Stimulated activated memory B cell treated with anti-CD40 and anti-IgM and Interleukin-4, amounts not matched to agents 10 μg/mL and 1 μg/mL and 100 μg/mL, for 72 hours (primary cell): Measurements from ENCODE around the gene ZNRF1.
A peak's percentile ranks its signal among the peaks of the same experiment; 100 is the strongest.

Source experiments
- ATAC-seq: fragments of 150-1000 bp; cut with Tn5 transposase; 2 replicates; pipeline ENCODE4 v1.10.0; 2021
- H3K27ac Mint-ChIP-seq: one replicate; pipeline ENCODE4 v1.8.0; 2022; ENCODE audit warnings: mild to moderate bottlenecking, mixed read lengths
- H3K27me3 Mint-ChIP-seq: one replicate; pipeline ENCODE4 v1.8.0; 2022; ENCODE audit warnings: mixed read lengths
- H3K36me3 Mint-ChIP-seq: one replicate; pipeline ENCODE4 v1.8.0; 2022; ENCODE audit warnings: mixed read lengths
- H3K4me1 Mint-ChIP-seq: one replicate; pipeline ENCODE4 v1.8.0; 2022; ENCODE audit warnings: mixed read lengths
- H3K4me3 Mint-ChIP-seq: one replicate; pipeline ENCODE4 v1.8.0; 2022; ENCODE audit warnings: mild to moderate bottlenecking, moderate library complexity, mixed read lengths
- H3K9me3 Mint-ChIP-seq: one replicate; pipeline ENCODE4 v1.8.0; 2022; ENCODE audit warnings: mixed read lengths

ZNRF1 gene

DNA sequence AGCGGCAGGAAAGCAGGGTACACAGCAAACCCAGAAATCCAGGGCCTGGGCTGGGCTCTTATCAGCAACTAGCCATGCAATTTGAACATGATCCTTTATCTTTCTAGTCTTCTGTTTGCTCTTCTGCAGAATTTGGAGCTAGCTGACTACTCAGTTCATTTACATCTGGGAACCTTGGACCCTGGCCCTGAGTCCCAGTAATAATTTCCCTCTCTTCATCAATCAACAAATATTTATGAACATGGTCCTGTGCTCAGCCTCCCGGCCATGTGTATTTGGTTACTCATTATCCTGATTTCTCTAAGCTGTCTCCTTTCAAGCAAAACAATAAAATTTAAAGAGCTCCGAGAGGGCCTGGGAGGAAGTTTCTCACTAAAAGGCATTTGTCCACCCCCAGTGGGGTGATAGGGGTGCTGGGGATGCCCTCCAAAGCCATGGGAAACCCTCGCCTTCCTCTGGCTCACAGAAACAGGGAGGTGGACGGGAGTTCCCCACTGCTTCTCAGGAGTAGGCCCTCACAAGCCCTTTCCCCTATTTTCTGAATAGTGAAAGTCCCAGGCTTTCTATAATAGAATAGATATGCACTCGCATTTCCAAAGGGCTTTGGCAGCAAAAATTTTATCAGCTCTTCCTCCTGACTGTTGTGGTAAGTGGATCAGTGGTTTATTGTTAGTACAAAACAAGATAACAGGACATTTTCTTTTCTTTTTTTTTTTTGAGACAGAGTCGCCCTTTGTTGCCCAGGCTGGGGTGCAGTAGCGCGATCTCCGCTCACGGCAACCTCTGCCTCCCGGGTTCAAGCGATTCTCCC, 7.0 kb upstream of the ZNRF1 start:
- peaks cover 25% of the 10 kb centered on the region for H3K27me3 Mint-ChIP-seq
- no peak overlapping the region for H3K4me3 Mint-ChIP-seq
- no peaks in the 10 kb centered on the region for H3K9me3 Mint-ChIP-seq
- no peaks in the 10 kb centered on the region for H3K36me3 Mint-ChIP-seq
- ATAC-seq: no peak
- H3K4me1 Mint-ChIP-seq: no peaks in the 10 kb centered on the region
- H3K27ac Mint-ChIP-seq: no peak overlapping the region

- Mint-ChIP-seq H3K36me3 (no peaks in the 10 kb centered on the region), H3K27ac (no peak overlapping the region), H3K4me1 (peaks cover 19% of the 10 kb centered on the region), H3K27me3 (peaks cover 43% of the 10 kb centered on the region), H3K9me3 (no peaks in the 10 kb centered on the region), H3K4me3 (no peak overlapping the region)
- no peak for ATAC-seq
Measured at GRCh38 chr16:74995986-74996385, 2.8 kb upstream of the ZNRF1 start.

GRCh38 chr16:74997042-74997491, 1.8 kb upstream of the ZNRF1 start:
- Mint-ChIP-seq H3K4me3 (no peak overlapping the region), H3K36me3 (no peaks in the 10 kb centered on the region), H3K4me1 (peaks cover 21% of the 10 kb centered on the region), H3K9me3 (no peaks in the 10 kb centered on the region), H3K27me3 (peaks cover 48% of the 10 kb centered on the region), H3K27ac (no peak overlapping the region)
- no peak for ATAC-seq

GRCh38 chr16:74999219-74999608, 390 bp downstream of the ZNRF1 start:
- Mint-ChIP-seq H3K4me3 (peak overlapping the region; percentile 75), H3K4me1 (peaks cover 21% of the 10 kb centered on the region), H3K9me3 (no peaks in the 10 kb centered on the region), H3K27ac (no peak overlapping the region), H3K36me3 (no peaks in the 10 kb centered on the region), H3K27me3 (peaks cover 59% of the 10 kb centered on the region)
- ATAC-seq: peak; percentile 72

DNA sequence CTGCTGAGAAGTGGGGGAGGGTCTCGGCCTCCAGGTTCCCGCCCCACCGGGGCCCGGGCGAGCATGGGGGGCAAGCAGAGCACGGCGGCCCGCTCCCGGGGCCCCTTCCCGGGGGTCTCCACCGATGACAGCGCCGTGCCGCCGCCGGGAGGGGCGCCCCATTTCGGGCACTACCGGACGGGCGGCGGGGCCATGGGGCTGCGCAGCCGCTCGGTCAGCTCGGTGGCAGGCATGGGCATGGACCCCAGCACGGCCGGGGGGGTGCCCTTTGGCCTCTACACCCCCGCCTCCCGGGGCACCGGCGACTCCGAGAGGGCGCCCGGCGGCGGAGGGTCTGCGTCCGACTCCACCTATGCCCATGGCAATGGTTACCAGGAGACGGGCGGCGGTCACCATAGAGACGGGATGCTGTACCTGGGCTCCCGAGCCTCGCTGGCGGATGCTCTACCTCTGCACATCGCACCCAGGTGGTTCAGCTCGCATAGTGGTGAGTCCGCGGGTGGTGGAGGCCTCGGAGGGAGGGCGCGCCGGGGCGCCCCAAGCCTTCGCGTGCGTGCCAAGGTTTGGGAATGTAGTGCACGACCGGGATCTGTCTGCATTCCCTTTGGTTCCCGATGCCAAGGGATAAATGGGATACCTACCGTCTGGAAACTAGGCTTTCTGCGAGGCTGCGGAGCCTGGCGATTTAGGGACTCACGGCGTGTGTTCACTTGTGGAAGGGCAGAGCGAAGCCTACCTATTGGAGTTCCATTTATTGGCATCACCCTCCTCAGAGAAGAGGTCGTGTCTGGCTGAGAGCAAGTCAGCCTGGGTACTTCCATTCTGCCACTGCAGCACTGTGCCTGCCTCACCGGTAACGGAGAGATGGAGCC, 1.0 kb downstream of the ZNRF1 start:
- Mint-ChIP-seq H3K36me3 (no peaks in the 10 kb centered on the region), H3K27ac (no peak overlapping the region), H3K27me3 (peaks cover 57% of the 10 kb centered on the region), H3K4me1 (peaks cover 21% of the 10 kb centered on the region), H3K9me3 (no peaks in the 10 kb centered on the region), H3K4me3 (peak overlapping the region; percentile 75)
- peak; percentile 4 for ATAC-seq

- H3K36me3 Mint-ChIP-seq: no peaks in the 10 kb centered on the region
- no peak for ATAC-seq
- no peak overlapping the region for H3K27ac Mint-ChIP-seq
- peak overlapping the region; percentile 75 for H3K4me3 Mint-ChIP-seq
- H3K9me3 Mint-ChIP-seq: no peaks in the 10 kb centered on the region
- H3K4me1 Mint-ChIP-seq: peaks cover 21% of the 10 kb centered on the region
- H3K27me3 Mint-ChIP-seq: peaks cover 56% of the 10 kb centered on the region
Measured at GRCh38 chr16:75000481-75001081, 1.8 kb downstream of the ZNRF1 start.

DNA sequence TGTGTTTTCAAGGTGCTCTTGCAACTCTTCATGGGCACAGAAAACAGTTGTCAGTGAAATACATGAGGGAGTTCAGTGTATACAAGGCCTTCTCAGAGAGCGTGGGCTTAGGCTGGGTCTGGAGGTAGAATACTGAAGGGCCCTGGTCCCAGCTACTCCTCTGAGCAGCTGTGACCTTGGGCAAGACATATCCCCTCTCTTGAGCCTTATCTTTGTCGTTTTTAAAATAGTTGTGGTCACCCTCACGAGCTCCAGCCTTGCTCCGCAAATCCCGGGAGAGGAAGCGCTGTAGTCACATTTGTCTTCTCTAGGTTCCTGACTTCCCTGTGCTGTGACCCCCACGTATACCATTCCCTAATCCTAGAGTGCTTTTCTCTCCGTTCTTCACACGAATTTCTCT, 3.6 kb downstream of the ZNRF1 start:
- no peaks in the 10 kb centered on the region for H3K9me3 Mint-ChIP-seq
- ATAC-seq: no peak
- no peak overlapping the region for H3K4me3 Mint-ChIP-seq
- peaks cover 21% of the 10 kb centered on the region for H3K4me1 Mint-ChIP-seq
- H3K27me3 Mint-ChIP-seq: peaks cover 39% of the 10 kb centered on the region
- no peaks in the 10 kb centered on the region for H3K36me3 Mint-ChIP-seq
- H3K27ac Mint-ChIP-seq: no peak overlapping the region

DNA sequence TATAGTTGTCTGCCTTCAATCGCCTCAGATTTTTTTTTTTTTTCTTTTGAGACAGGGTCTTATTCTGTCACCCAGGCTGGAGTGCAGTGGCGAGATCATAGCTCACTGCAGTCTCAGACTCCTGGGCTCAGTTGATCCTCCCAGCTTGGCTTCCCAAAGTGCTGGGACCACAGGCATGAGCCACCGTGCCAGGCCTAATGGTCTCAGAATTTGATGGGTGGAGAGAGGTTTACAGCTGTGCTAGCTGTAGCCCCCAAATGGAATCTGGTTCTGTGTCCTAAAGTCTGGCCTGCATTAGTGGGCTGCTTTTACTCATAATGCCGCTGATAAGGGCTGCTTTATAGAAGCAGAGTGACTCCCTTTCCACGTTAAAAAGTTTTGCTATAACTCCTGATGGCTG, 5.1 kb downstream of the ZNRF1 start:
- Mint-ChIP-seq H3K27ac (no peak overlapping the region), H3K9me3 (no peaks in the 10 kb centered on the region), H3K36me3 (no peaks in the 10 kb centered on the region), H3K27me3 (peaks cover 39% of the 10 kb centered on the region), H3K4me3 (no peak overlapping the region), H3K4me1 (peaks cover 15% of the 10 kb centered on the region)
- ATAC-seq: no peak

GRCh38 chr16:75004460-75004859, 5.6 kb downstream of the ZNRF1 start:
- no peaks in the 10 kb centered on the region for H3K9me3 Mint-ChIP-seq
- ATAC-seq: no peak
- peaks cover 44% of the 10 kb centered on the region for H3K27me3 Mint-ChIP-seq
- no peaks in the 10 kb centered on the region for H3K36me3 Mint-ChIP-seq
- no peak overlapping the region for H3K4me3 Mint-ChIP-seq
- no peak overlapping the region for H3K27ac Mint-ChIP-seq
- peaks cover 15% of the 10 kb centered on the region for H3K4me1 Mint-ChIP-seq

DNA sequence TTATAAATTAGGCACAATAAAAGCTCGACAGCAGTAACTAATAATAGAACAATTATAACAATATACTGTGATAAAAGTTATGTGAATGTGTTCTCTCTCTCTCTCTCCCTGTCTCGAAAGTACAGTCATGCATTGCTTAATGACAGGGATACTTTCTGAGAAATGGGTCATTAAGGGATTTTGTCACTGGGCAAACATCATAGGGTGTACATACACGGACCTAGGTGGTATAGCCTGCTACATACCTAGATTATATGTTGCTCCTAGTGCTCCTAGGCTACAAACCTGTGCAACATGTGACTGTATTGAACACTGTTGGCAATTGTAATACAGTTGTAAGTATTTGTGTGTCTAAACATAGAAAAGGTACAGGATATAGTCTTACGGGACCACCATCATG, 6.9 kb downstream of the ZNRF1 start:
- Mint-ChIP-seq H3K4me1 (peaks cover 5% of the 10 kb centered on the region), H3K27me3 (peaks cover 35% of the 10 kb centered on the region), H3K36me3 (no peaks in the 10 kb centered on the region), H3K27ac (no peak overlapping the region), H3K4me3 (no peak overlapping the region), H3K9me3 (no peaks in the 10 kb centered on the region)
- no peak for ATAC-seq

DNA sequence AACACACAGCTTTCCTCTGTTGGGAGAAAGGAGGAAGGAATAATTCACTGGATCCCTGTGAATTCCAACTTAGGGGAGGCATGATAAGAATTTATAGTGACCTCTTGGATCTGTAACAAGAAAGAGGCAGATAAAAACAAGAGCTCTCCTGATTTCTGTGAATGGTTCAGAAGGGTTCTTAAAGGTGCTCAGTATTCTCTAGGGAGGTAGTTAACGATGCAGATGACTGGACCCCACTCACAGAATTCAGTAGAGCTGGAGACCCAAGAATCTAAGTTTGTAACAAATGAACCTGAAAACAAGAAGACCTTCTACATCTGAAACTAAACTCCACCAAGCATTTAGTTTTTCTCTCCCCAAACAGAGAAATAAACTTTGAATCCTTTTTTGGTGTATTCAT, 8.6 kb downstream of the ZNRF1 start:
- Mint-ChIP-seq H3K27ac (no peak overlapping the region), H3K9me3 (no peaks in the 10 kb centered on the region), H3K36me3 (no peaks in the 10 kb centered on the region), H3K4me1 (peaks cover 10% of the 10 kb centered on the region), H3K27me3 (peaks cover 25% of the 10 kb centered on the region), H3K4me3 (no peak overlapping the region)
- ATAC-seq: no peak

- no peaks in the 10 kb centered on the region for H3K36me3 Mint-ChIP-seq
- no peak overlapping the region for H3K4me3 Mint-ChIP-seq
- peaks cover 19% of the 10 kb centered on the region for H3K4me1 Mint-ChIP-seq
- H3K27me3 Mint-ChIP-seq: peaks cover 7% of the 10 kb centered on the region
- ATAC-seq: no peak
- H3K9me3 Mint-ChIP-seq: no peaks in the 10 kb centered on the region
- H3K27ac Mint-ChIP-seq: no peak overlapping the region
Measured at GRCh38 chr16:75010427-75010826, 11.6 kb downstream of the ZNRF1 start.

GRCh38 chr16:75011634-75012307, 12.9 kb downstream of the ZNRF1 start:
- Mint-ChIP-seq H3K9me3 (no peaks in the 10 kb centered on the region), H3K4me1 (peaks cover 19% of the 10 kb centered on the region), H3K36me3 (no peaks in the 10 kb centered on the region), H3K4me3 (no peak overlapping the region), H3K27me3 (peaks cover 7% of the 10 kb centered on the region), H3K27ac (peak overlapping the region; percentile 27)
- peak; percentile 92 for ATAC-seq

- Mint-ChIP-seq H3K27me3 (peaks cover 7% of the 10 kb centered on the region), H3K36me3 (no peaks in the 10 kb centered on the region), H3K4me3 (peak overlapping the region; percentile 24), H3K9me3 (no peaks in the 10 kb centered on the region), H3K4me1 (peaks cover 19% of the 10 kb centered on the region), H3K27ac (peak overlapping the region; percentile 27)
- peak; percentile 21 for ATAC-seq
Measured at GRCh38 chr16:75012380-75013081, 13.7 kb downstream of the ZNRF1 start.
